WERI-Rb-1 (cell line): Measurements from ENCODE around the gene DYSF.

Experiments
- DNase-seq: peaks from one replicate; pipeline ENCODE4 v3.0.0-alpha.2; 2020
- H3K27ac ChIP-seq: fragments of 250-450 bp; sonication (Bioruptor Pico); 2 replicates; pipeline ENCODE4 v1.5.1; 2020; ENCODE audit warnings: mild to moderate bottlenecking, moderate library complexity
- H3K27me3 ChIP-seq: fragments of 250-450 bp; sonication (Bioruptor Pico); 2 replicates; pipeline ENCODE4 v1.5.1; 2021; ENCODE audit warnings: mild to moderate bottlenecking, low read depth, moderate library complexity; ENCODE audit not compliant: insufficient read depth, severe bottlenecking
- H3K36me3 ChIP-seq: fragments of 250-450 bp; sonication (Bioruptor Pico); 2 replicates; pipeline ENCODE4 v1.5.1; 2020; ENCODE audit warnings: mild to moderate bottlenecking, moderate library complexity
- H3K4me3 ChIP-seq: 2 replicates; pipeline ENCODE4 v1.5.1; 2011; ENCODE audit warnings: low read depth, mild to moderate bottlenecking, control low read depth, low read length
- H3K9me3 ChIP-seq: fragments of 250-450 bp; sonication (Bioruptor Pico); 2 replicates; pipeline ENCODE4 v1.5.1; 2021; ENCODE audit warnings: mild to moderate bottlenecking, moderate library complexity; ENCODE audit not compliant: severe bottlenecking
- TF ChIP-seq, protein P1 (sequence below): IDR thresholded peaks from 2 replicates; pipeline ENCODE4 v1.5.1; 2011; ENCODE audit warnings: low read depth, mild to moderate bottlenecking, control low read depth, inconsistent platforms, low read length

Gene DYSF

GRCh38 chr2:71546777-71547281 is 93.5 kb downstream of the DYSF start:
- no peaks in the 10 kb centered on the region for H3K27me3 ChIP-seq
- TF ChIP-seq, protein P1, sequence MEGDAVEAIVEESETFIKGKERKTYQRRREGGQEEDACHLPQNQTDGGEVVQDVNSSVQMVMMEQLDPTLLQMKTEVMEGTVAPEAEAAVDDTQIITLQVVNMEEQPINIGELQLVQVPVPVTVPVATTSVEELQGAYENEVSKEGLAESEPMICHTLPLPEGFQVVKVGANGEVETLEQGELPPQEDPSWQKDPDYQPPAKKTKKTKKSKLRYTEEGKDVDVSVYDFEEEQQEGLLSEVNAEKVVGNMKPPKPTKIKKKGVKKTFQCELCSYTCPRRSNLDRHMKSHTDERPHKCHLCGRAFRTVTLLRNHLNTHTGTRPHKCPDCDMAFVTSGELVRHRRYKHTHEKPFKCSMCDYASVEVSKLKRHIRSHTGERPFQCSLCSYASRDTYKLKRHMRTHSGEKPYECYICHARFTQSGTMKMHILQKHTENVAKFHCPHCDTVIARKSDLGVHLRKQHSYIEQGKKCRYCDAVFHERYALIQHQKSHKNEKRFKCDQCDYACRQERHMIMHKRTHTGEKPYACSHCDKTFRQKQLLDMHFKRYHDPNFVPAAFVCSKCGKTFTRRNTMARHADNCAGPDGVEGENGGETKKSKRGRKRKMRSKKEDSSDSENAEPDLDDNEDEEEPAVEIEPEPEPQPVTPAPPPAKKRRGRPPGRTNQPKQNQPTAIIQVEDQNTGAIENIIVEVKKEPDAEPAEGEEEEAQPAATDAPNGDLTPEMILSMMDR = no peak
- H3K36me3 ChIP-seq = no peaks in the 10 kb centered on the region
- peaks cover 5% of the 10 kb centered on the region for H3K9me3 ChIP-seq
- no peak for DNase-seq
- no peak overlapping the region for H3K27ac ChIP-seq
- H3K4me3 ChIP-seq = no peak overlapping the region

DNA sequence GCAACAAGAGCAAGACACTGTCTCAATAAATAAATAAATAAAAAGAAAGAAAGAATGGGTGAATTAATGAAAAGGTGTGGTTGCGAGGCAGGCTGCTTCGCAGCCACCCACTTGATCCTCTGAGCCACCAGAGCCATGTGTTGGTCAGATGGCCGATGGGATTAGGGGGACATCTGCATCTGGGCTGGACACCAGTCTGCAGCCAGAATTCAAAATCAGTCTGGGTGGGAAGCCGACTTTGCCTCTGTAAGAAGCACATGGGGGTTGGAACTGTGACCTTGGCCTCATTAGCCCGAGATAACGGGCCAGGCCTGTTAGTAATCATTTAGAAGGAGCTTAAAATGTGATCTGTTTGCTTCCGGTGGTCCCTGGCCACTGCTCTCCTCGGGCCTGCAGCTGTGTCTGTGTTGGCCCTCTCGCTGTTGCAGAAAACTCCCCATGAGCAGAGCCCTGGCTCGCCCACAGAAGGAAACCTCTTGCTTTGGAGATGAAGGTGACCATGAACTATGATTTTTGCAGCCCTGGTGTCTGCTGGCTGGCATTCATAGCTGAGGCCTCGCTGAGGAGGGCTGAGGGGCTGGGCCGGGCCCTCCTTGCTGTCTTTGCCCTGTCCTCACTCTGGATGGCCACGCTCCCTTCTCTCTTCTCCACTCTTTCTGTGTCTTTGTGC is 94.4 kb downstream of the DYSF start:
- Histone ChIP-seq H3K27me3 (no peaks in the 10 kb centered on the region), H3K9me3 (peaks cover 5% of the 10 kb centered on the region), H3K27ac (no peak overlapping the region), H3K4me3 (no peak overlapping the region), H3K36me3 (no peaks in the 10 kb centered on the region)
- TF ChIP-seq, protein P1 = no peak
- DNase-seq = peak; percentile 57

GRCh38 chr2:71548646-71549425 is 95.5 kb downstream of the DYSF start:
- Histone ChIP-seq H3K4me3 (no peak overlapping the region), H3K36me3 (no peaks in the 10 kb centered on the region), H3K9me3 (peaks cover 5% of the 10 kb centered on the region), H3K27ac (no peak overlapping the region), H3K27me3 (no peaks in the 10 kb centered on the region)
- TF ChIP-seq, protein P1 = peak; percentile 89
- DNase-seq = peak; percentile 73

DNA sequence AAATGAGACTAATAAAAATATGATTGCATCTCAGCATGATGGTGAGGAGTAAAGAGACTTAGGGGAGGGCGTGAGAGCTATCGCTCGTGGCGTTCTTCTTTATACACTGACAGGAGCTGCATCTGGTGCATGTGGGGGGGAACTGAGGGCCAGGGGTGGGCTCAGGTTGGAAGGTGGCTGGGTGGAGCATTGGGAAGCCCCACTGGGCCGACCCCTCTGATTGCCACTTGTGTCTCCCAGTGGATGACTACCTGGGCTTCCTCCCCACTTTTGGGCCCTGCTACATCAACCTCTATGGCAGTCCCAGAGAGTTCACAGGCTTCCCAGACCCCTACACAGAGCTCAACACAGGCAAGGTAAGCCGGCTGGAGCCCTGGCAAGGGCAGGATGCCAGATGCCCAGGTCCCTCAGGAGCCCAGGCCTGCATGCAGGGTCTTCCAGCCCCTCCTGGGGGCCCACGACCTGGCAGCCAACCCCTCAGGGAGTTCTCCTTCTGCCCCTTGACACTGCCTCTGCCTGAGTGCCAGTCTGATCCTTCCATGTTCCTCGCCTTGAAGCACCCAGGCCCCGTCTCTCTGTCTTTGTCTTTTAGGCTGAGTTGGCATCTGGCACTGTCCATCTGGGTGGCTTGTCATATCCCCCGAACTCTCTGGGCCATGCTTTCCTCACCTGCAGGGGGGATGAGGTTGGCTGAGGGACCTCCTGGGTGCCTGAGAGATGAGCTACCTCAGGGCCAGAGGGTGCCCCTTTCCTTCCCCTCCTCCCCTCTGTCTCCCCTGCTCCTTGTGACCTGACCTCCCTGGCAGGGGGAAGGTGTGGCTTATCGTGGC is 97.7 kb downstream of the DYSF start:
- TF ChIP-seq, protein P1 = no peak

GRCh38 chr2:71551631-71551915 is 98.2 kb downstream of the DYSF start:
- no peak overlapping the region for H3K4me3 ChIP-seq
- H3K27me3 ChIP-seq = no peaks in the 10 kb centered on the region
- H3K36me3 ChIP-seq = no peaks in the 10 kb centered on the region
- TF ChIP-seq, protein P1 = no peak
- no peak overlapping the region for H3K27ac ChIP-seq
- H3K9me3 ChIP-seq = peaks cover 5% of the 10 kb centered on the region
- DNase-seq = no peak

More for the DNA sequence above, 97.7 kb downstream of the DYSF start:
- no peak overlapping the region for H3K27ac ChIP-seq
- H3K36me3 ChIP-seq = no peaks in the 10 kb centered on the region
- no peak overlapping the region for H3K4me3 ChIP-seq
- H3K27me3 ChIP-seq = no peaks in the 10 kb centered on the region
- H3K9me3 ChIP-seq = peaks cover 5% of the 10 kb centered on the region
- no peak for DNase-seq
